Small intestine (tissue), 7 donors: ENCODE measurements around the gene P2RX6. TPM values are rescaled to one million over a fixed set of nuclear protein-coding genes. Genes with fewer than 3 reads are reported as not detected.

Experiments
- DNase-seq, 2 donors: peaks; one replicate each; pipeline versions ENCODE4 v3.0.0 to v3.0.0-alpha.2; 2013
- FAIRE-seq: peaks from 2 replicates; lab custom pipeline; 2012; peaks lifted over from hg19 to GRCh38; lab: Jason Lieb, UNC
- H3K27ac ChIP-seq, 3 donors: one replicate each; pipeline ENCODE4 v1.5.1; 2013; ENCODE audit warnings: low read length in 2 of 3, mild to moderate bottlenecking in 2 of 3, control low read depth in 1 of 3, inconsistent platforms in 1 of 3, low read depth in 1 of 3, moderate library complexity in 1 of 3
- H3K27me3 ChIP-seq, 3 donors: one replicate each; pipeline ENCODE4 v1.6.1; 2013; ENCODE audit warnings: low read length in 3 of 3, inconsistent platforms in 1 of 3; ENCODE audit not compliant: control insufficient read depth in 3 of 3, insufficient read depth in 3 of 3
- H3K36me3 ChIP-seq, 3 donors: one replicate each; pipeline ENCODE4 v1.6.1; 2013; ENCODE audit warnings: low read length in 3 of 3, inconsistent platforms in 1 of 3, low read depth in 1 of 3, mild to moderate bottlenecking in 1 of 3, moderate library complexity in 1 of 3; ENCODE audit not compliant: control insufficient read depth in 3 of 3, insufficient read depth in 2 of 3
- H3K4me1 ChIP-seq, 3 donors: one replicate each; pipeline ENCODE4 v1.6.1; 2013; ENCODE audit warnings: low read length in 2 of 3, inconsistent platforms in 1 of 3, low read depth in 1 of 3, mild to moderate bottlenecking in 1 of 3, moderate library complexity in 1 of 3; ENCODE audit not compliant: control insufficient read depth in 3 of 3, insufficient read depth in 2 of 3
- H3K4me3 ChIP-seq, 3 donors: one replicate each; pipeline ENCODE4 v1.5.1; 2013; ENCODE audit warnings: low read length in 3 of 3, control low read depth in 1 of 3, inconsistent platforms in 1 of 3, low read depth in 1 of 3, mild to moderate bottlenecking in 1 of 3, moderate library complexity in 1 of 3
- H3K9me3 ChIP-seq, 2 donors: one replicate each; pipeline ENCODE4 v1.6.1; 2013; ENCODE audit warnings: low read depth in 1 of 2, low read length in 1 of 2; ENCODE audit not compliant: control insufficient read depth in 2 of 2, insufficient read depth in 1 of 2
- WGBS, 3 donors: extraction: QIAGEN DNeasy Blood & Tissue Kit; methylation state at CpG; one replicate each; pipeline ENCODE4 v1.1.7; 2013; 5-methylcytosine and 5-hydroxymethylcytosine counted together
- polyA plus RNA-seq, 4 donors: library from polyadenylated mRNA; stranded (reverse) in 3 of 4; unstranded in 1 of 4; fragments of 200-250 nt in 3 of 4; fragments of 120-200 nt in 1 of 4; gene quantifications; one replicate each; pipeline versions ENCODE4 v1.2.1 to v1.2.3, GENCODE V29; 2013
- donor health status: healthy with polysubstance abuse.
- donor health status: control.
- donor health status: control.
- donor health status: Bipolar disorder and iron deficiency.
- donor health status: healthy.

P2RX6 gene
- polyA plus RNA-seq, 4 donors, result 0.62 to 0.84 TPM; not detected in 2

- no peak for DNase-seq
- no peaks in the 10 kb centered on the region for H3K27me3 ChIP-seq
Measured at GRCh38 chr22:20995329-20996030, 19.5 kb upstream of the P2RX6 start.

GRCh38 chr22:20996031-20996410 lies 18.9 kb upstream of the P2RX6 start:
- Histone ChIP-seq H3K36me3 (peaks cover 3 to 95% (median 4%) of the 10 kb centered on the region in 3 donors), H3K27me3 (no peaks in the 10 kb centered on the region), H3K27ac (no peak overlapping the region), H3K4me1 (peaks cover 4 to 13% (median 5%) of the 10 kb centered on the region in 3 donors), H3K9me3 (no peaks in the 10 kb centered on the region), H3K4me3 (no peak overlapping the region)
- no peak for DNase-seq
- FAIRE-seq, result no peak
- WGBS, 3 donors, result 94 to 97% (median 95%) methylated on average over 9 to 10 of the region's 10 CpGs

More at GRCh38 chr22:20995329-20996030, 19.5 kb upstream of the P2RX6 start:
- H3K4me1 ChIP-seq, result peaks cover 3 to 8% (median 3%) of the 10 kb centered on the region in 3 donors
- FAIRE-seq, result no peak
- no peak overlapping the region for H3K4me3 ChIP-seq
- H3K9me3 ChIP-seq, result no peaks in the 10 kb centered on the region
- 93 to 96% (median 94%) methylated on average over 20 to 23 of the region's 23 CpGs for WGBS, 3 donors
- no peak overlapping the region for H3K27ac ChIP-seq
- peaks cover 3 to 99% (median 4%) of the 10 kb centered on the region in 3 donors for H3K36me3 ChIP-seq

- H3K4me1 ChIP-seq, result peaks cover 4 to 14% (median 5%) of the 10 kb centered on the region in 3 donors
- H3K36me3 ChIP-seq, result peaks cover 3 to 87% (median 4%) of the 10 kb centered on the region in 3 donors
- H3K27ac ChIP-seq, result no peak overlapping the region
- DNase-seq (no peak), FAIRE-seq (no peak)
- no peaks in the 10 kb centered on the region for H3K27me3 ChIP-seq
- no peaks in the 10 kb centered on the region for H3K9me3 ChIP-seq
- 88 to 92% (median 90%) methylated on average over 26 to 27 of the region's 27 CpGs for WGBS, 3 donors
- no peak overlapping the region for H3K4me3 ChIP-seq
Measured at GRCh38 chr22:20996598-20997535, 18.1 kb upstream of the P2RX6 start.

GRCh38 chr22:20997536-20998257 lies 17.3 kb upstream of the P2RX6 start:
- DNase-seq (no peak), FAIRE-seq (no peak)
- H3K36me3 ChIP-seq, result peaks cover 0 to 78% (median 3%) of the 10 kb centered on the region in 3 donors
- H3K27me3 ChIP-seq, result no peaks in the 10 kb centered on the region
- H3K4me3 ChIP-seq, result no peak overlapping the region
- WGBS, 3 donors, result 81 to 85% (median 82%) methylated on average over 12 to 13 of the region's 13 CpGs
- H3K4me1 ChIP-seq, result peaks cover 4 to 14% (median 5%) of the 10 kb centered on the region in 3 donors
- H3K9me3 ChIP-seq, result no peaks in the 10 kb centered on the region
- no peak overlapping the region for H3K27ac ChIP-seq

GRCh38 chr22:20998411-20999336 lies 16.3 kb upstream of the P2RX6 start:
- H3K27me3 ChIP-seq, result no peaks in the 10 kb centered on the region
- peaks cover 0 to 69% (median 2%) of the 10 kb centered on the region in 3 donors for H3K36me3 ChIP-seq
- H3K4me3 ChIP-seq, result no peak overlapping the region
- WGBS, 3 donors, result 64 to 69% (median 68%) methylated on average over 7 of the region's 7 CpGs
- H3K9me3 ChIP-seq, result no peaks in the 10 kb centered on the region
- FAIRE-seq (no peak), DNase-seq (no peak)
- H3K4me1 ChIP-seq, result peaks cover 5 to 23% (median 7%) of the 10 kb centered on the region in 3 donors
- no peak overlapping the region for H3K27ac ChIP-seq

GRCh38 chr22:20999350-21000206 lies 15.4 kb upstream of the P2RX6 start:
- Histone ChIP-seq H3K27me3 (no peaks in the 10 kb centered on the region), H3K27ac (no peak overlapping the region), H3K9me3 (no peaks in the 10 kb centered on the region), H3K4me3 (no peak overlapping the region), H3K36me3 (peaks cover 0 to 60% (median 0%) of the 10 kb centered on the region in 3 donors), H3K4me1 (peaks cover 5 to 28% (median 7%) of the 10 kb centered on the region in 3 donors)
- FAIRE-seq (no peak), DNase-seq (no peak)
- WGBS, 3 donors, result 91 to 95% (median 92%) methylated on average over 26 to 27 of the region's 27 CpGs
